Mammary epithelial cell (primary cell): ENCODE measurements around the gene ADAMTS10.

ENCODE experiments used
- CTCF ChIP-seq, 2 donors: IDR thresholded peaks in 1 of 2; conservative IDR thresholded peaks in 1 of 2; 2 replicates each; pipeline ENCODE4 v1.5.1; 2011 to 2012; ENCODE audit warnings: inconsistent platforms in 2 of 2, low read length in 2 of 2, mild to moderate bottlenecking in 2 of 2, control low read depth in 1 of 2, low read depth in 1 of 2; ENCODE audit not compliant: insufficient read depth in 1 of 2; ENCODE audit errors: extremely low read depth in 1 of 2
- EZH2 ChIP-seq: IDR thresholded peaks from 2 replicates; pipeline ENCODE4 v1.6.1; 2012; ENCODE audit warnings: low read length, inconsistent platforms, borderline replicate concordance

GRCh38 chr19:8610936-8611300, 403 bp upstream of the ADAMTS10 start:
- TF ChIP-seq EZH2 (no peak), CTCF (conservative IDR thresholded peaks at IDR 0.05 in 1 of 2, IDR thresholded peaks at IDR 0.05 in 1 of 2; ENCODE audit: extremely low read depth in 1 of 2, insufficient read depth in 1 of 2, low read depth in 1 of 2, low read length in 2 of 2) (no peak)
